Measurements from ENCODE around the gene KCNT2. TPM values are rescaled to one million over a fixed set of nuclear protein-coding genes. Genes with fewer than 3 reads are reported as not detected.

The KCNT2 gene
- polyA plus RNA-seq, 1 experiment, result 2.0 TPM

GRCh38 chr1:196344453-196344852 is 263.8 kb downstream of the KCNT2 start:
- H3K27ac ChIP-seq (ENCODE audit: low read depth, low read length), result no peak overlapping the region
- no peak for TF ChIP-seq CTCF (IDR thresholded peaks at IDR 0.05; ENCODE audit: low read depth, low read length)
- DNase-seq (ENCODE audit: low read depth, low spot score), result no peak
- H3K27me3 ChIP-seq (ENCODE audit: control insufficient read depth, insufficient read depth, low read length), result no peaks in the 10 kb centered on the region
- no peak overlapping the region for H3K4me3 ChIP-seq (ENCODE audit: low read depth, low read length)
- ChIA-PET CTCF (interaction anchor here (1.1 to 2.1 kb wide), 2 partner anchors 11 to 27 kb away, joined by 3 to 10 read pairs; no protein-coding TSS in a partner anchor), POLR2A (no interaction called here)
- no peaks in the 10 kb centered on the region for H3K9me3 ChIP-seq (ENCODE audit: control insufficient read depth, insufficient read depth, low read length)

- no peak for TF ChIP-seq CTCF (IDR thresholded peaks at IDR 0.05; ENCODE audit: low read depth, low read length)
- Histone ChIP-seq H3K27ac (ENCODE audit: low read depth, low read length) (no peak overlapping the region), H3K27me3 (ENCODE audit: control insufficient read depth, insufficient read depth, low read length) (no peaks in the 10 kb centered on the region), H3K9me3 (ENCODE audit: control insufficient read depth, insufficient read depth, low read length) (no peaks in the 10 kb centered on the region), H3K4me3 (ENCODE audit: low read depth, low read length) (no peak overlapping the region)
- ChIA-PET CTCF (interaction anchor here (2.2 kb wide), 1 partner anchor 31 kb away, joined by 7 read pairs; no protein-coding TSS in a partner anchor), POLR2A (no interaction called here)
- DNase-seq (ENCODE audit: low read depth, low spot score), result no peak
Measured at GRCh38 chr1:196324345-196324744, 283.9 kb downstream of the KCNT2 start.

- H3K9me3 ChIP-seq (ENCODE audit: control insufficient read depth, insufficient read depth, low read length), result no peaks in the 10 kb centered on the region
- POLR2A ChIA-PET, result no interaction called here
- H3K27ac ChIP-seq (ENCODE audit: low read depth, low read length), result no peak overlapping the region
- H3K27me3 ChIP-seq (ENCODE audit: control insufficient read depth, insufficient read depth, low read length), result no peaks in the 10 kb centered on the region
- H3K4me3 ChIP-seq (ENCODE audit: low read depth, low read length), result no peak overlapping the region
- TF ChIP-seq CTCF (IDR thresholded peaks at IDR 0.05; ENCODE audit: low read depth, low read length), result no peak
- DNase-seq (ENCODE audit: low read depth, low spot score), result no peak
- CTCF ChIA-PET, result interaction anchor here (1.7 to 9.2 kb wide), 3 partner anchors 32 to 339 kb away, joined by 5 to 130 read pairs (median 7); no protein-coding TSS in a partner anchor
Measured at GRCh38 chr1:196323869-196324268, 284.4 kb downstream of the KCNT2 start.

- no peaks in the 10 kb centered on the region for H3K27me3 ChIP-seq (ENCODE audit: control insufficient read depth, insufficient read depth, low read length)
- no peaks in the 10 kb centered on the region for H3K9me3 ChIP-seq (ENCODE audit: control insufficient read depth, insufficient read depth, low read length)
- H3K4me3 ChIP-seq (ENCODE audit: low read depth, low read length), result no peak overlapping the region
- ChIA-PET POLR2A (no interaction called here), CTCF (interaction anchor here (1.0 to 16.0 kb wide), 3 partner anchors 13 to 343 kb away, joined by 3 to 252 read pairs (median 130); no protein-coding TSS in a partner anchor)
- no peak for DNase-seq (ENCODE audit: low read depth, low spot score)
- no peak for TF ChIP-seq CTCF (IDR thresholded peaks at IDR 0.05; ENCODE audit: low read depth, low read length)
- H3K27ac ChIP-seq (ENCODE audit: low read depth, low read length), result no peak overlapping the region
Measured at GRCh38 chr1:196319301-196319700, 288.9 kb downstream of the KCNT2 start.

GRCh38 chr1:196317535-196318522 is 290.4 kb downstream of the KCNT2 start:
- no peaks in the 10 kb centered on the region for H3K27me3 ChIP-seq (ENCODE audit: control insufficient read depth, insufficient read depth, low read length)
- no peaks in the 10 kb centered on the region for H3K9me3 ChIP-seq (ENCODE audit: control insufficient read depth, insufficient read depth, low read length)
- TF ChIP-seq CTCF (IDR thresholded peaks at IDR 0.05; ENCODE audit: low read depth, low read length), result peak; percentile 77
- ChIA-PET POLR2A (no interaction called here), CTCF (interaction anchor here (0.5 to 16.0 kb wide), 32 partner anchors 10 to 1130 kb away, joined by 3 to 252 read pairs (median 3); no protein-coding TSS in a partner anchor)
- H3K27ac ChIP-seq (ENCODE audit: low read depth, low read length), result no peak overlapping the region
- no peak overlapping the region for H3K4me3 ChIP-seq (ENCODE audit: low read depth, low read length)
- DNase-seq (ENCODE audit: low read depth, low spot score), result peak; percentile 15
